ENCODE measurements around the gene RAPGEF4.

Gene RAPGEF4

GRCh38 chr2:172830482-172830881 is 94.8 kb downstream of the RAPGEF4 start:
- no peak overlapping the region for H3K4me3 ChIP-seq (replicated peaks; ENCODE audit: low read depth, low read length)
- TF ChIP-seq CTCF (IDR thresholded peaks at IDR 0.05; ENCODE audit: low read depth, low read length, missing control alignments): no peak
- no peak for DNase-seq (ENCODE audit: extremely low read depth, low read depth)

- TF ChIP-seq CTCF (IDR thresholded peaks at IDR 0.05; ENCODE audit: low read depth, low read length, missing control alignments): no peak
Observed at GRCh38 chr2:172833898-172834297, 98.3 kb downstream of the RAPGEF4 start.

GRCh38 chr2:172834881-172835280 is 99.2 kb downstream of the RAPGEF4 start:
- no peak for TF ChIP-seq CTCF (IDR thresholded peaks at IDR 0.05; ENCODE audit: low read depth, low read length, missing control alignments)
- no peak overlapping the region for H3K4me3 ChIP-seq (replicated peaks; ENCODE audit: low read depth, low read length)
- DNase-seq (ENCODE audit: extremely low read depth, low read depth): no peak

More at GRCh38 chr2:172833898-172834297, 98.3 kb downstream of the RAPGEF4 start:
- no peak for DNase-seq (ENCODE audit: extremely low read depth, low read depth)
- no peak overlapping the region for H3K4me3 ChIP-seq (replicated peaks; ENCODE audit: low read depth, low read length)

GRCh38 chr2:172836347-172836821 is 100.7 kb downstream of the RAPGEF4 start:
- DNase-seq (ENCODE audit: extremely low read depth, low read depth): peak; percentile 52
- no peak overlapping the region for H3K4me3 ChIP-seq (replicated peaks; ENCODE audit: low read depth, low read length)
- TF ChIP-seq CTCF (IDR thresholded peaks at IDR 0.05; ENCODE audit: low read depth, low read length, missing control alignments): no peak

- DNase-seq (ENCODE audit: extremely low read depth, low read depth): no peak
- no peak overlapping the region for H3K4me3 ChIP-seq (replicated peaks; ENCODE audit: low read depth, low read length)
- TF ChIP-seq CTCF (IDR thresholded peaks at IDR 0.05; ENCODE audit: low read depth, low read length, missing control alignments): no peak
Observed at GRCh38 chr2:172836827-172837226, 101.2 kb downstream of the RAPGEF4 start.

- TF ChIP-seq CTCF (IDR thresholded peaks at IDR 0.05; ENCODE audit: low read depth, low read length, missing control alignments): no peak
Observed at GRCh38 chr2:172839446-172839845, 103.8 kb downstream of the RAPGEF4 start.

More at GRCh38 chr2:172839446-172839845, 103.8 kb downstream of the RAPGEF4 start:
- H3K4me3 ChIP-seq (replicated peaks; ENCODE audit: low read depth, low read length): no peak overlapping the region
- DNase-seq (ENCODE audit: extremely low read depth, low read depth): no peak

All from HFF-Myc (cell line).